Colonic mucosa (tissue), 4 donors: ENCODE measurements around the gene TENM4. TPM values are rescaled to one million over a fixed set of nuclear protein-coding genes. Genes with fewer than 3 reads are reported as not detected.

ENCODE experiments used
- DNase-seq: peaks from one replicate; pipeline ENCODE4 v3.0.0-alpha.2; 2020
- H3K27ac ChIP-seq: fragments of 200-600 bp; one replicate; pipeline ENCODE4 v1.8.0; 2021
- H3K27me3 ChIP-seq: fragments of 200-600 bp; one replicate; pipeline ENCODE4 v1.8.0; 2021
- H3K36me3 ChIP-seq: fragments of 200-600 bp; one replicate; pipeline ENCODE4 v1.8.0; 2021
- H3K4me1 ChIP-seq: fragments of 200-600 bp; one replicate; pipeline ENCODE4 v1.8.0; 2021; ENCODE audit warnings: mild to moderate bottlenecking
- H3K4me3 ChIP-seq: fragments of 200-600 bp; one replicate; pipeline ENCODE4 v1.8.0; 2021
- H3K9ac ChIP-seq, 2 donors: one replicate each; pipeline ENCODE4 v1.7.0; 2013; ENCODE audit warnings: control low read depth in 2 of 2, low read depth in 2 of 2, low read length in 2 of 2
- H3K9me3 ChIP-seq: fragments of 200-600 bp; one replicate; pipeline ENCODE4 v1.8.0; 2021
- intact Hi-C: fragments of 100-400 bp; cut with DNase I; formaldehyde crosslinking; loops from one replicate; pipeline ENCODE4 v1.14.1; 2022
- total RNA-seq, 2 donors: library from RNA; stranded (reverse); fragmentation: NEBNext Ultra II Directional in 1 of 2; extraction: Animal tissue kit (Norgen Biotek cat#: 25700) in 1 of 2; gene quantifications; one replicate each; pipeline ENCODE4 v1.2.1, GENCODE V29; 2021
- TF ChIP-seq, protein P1 (sequence below): fragments of 200-600 bp; IDR thresholded peaks from one replicate; pipeline ENCODE4 v1.8.0; 2022; ENCODE audit warnings: antibody characterized with exemption, mild to moderate bottlenecking
- donor health status: healthy.
- donor health status: DM: no; HTN: no; CAD: no.
- donor health status: DM: no; HTN: no; CAD: no.

Gene TENM4
- total RNA-seq, 2 donors from 2014 or later = 0.48 to 1.2 TPM

DNA sequence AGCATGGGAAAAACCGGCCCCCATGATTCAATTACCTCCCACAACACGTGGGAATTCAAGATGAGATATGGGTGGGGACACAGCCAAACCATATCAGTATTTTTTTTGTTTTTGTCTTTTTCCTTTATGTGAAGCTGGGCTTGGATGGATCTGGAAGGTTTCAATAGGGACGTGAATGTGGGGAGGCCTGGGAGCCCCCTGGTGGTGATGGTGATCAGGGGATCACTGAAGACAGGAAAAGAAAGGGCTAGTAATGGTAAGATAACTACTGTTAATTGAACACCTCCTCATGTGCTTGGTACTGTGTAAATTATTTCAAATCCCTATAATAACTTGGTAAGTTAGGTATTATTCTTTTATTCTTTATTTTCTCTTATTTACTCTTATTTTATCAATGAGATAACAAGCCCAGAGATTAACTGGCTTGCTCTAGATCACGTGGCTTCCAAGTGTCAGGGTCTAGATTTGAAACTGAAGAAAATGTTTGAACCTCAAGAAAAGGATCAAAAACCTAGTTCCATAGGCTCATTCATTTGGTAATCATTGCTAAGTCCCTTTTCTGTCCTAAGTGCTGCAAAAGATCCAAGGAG, 364.2 kb downstream of the TENM4 start:
- no peak overlapping the region for H3K27ac ChIP-seq
- no peaks in the 10 kb centered on the region for H3K27me3 ChIP-seq
- DNase-seq = peak; percentile 42
- H3K4me3 ChIP-seq = no peak overlapping the region
- intact Hi-C loops = loop anchor here (1.0 kb wide), 1 partner anchor 431 kb away; no protein-coding TSS in a partner anchor
- no peaks in the 10 kb centered on the region for H3K36me3 ChIP-seq
- no peaks in the 10 kb centered on the region for H3K4me1 ChIP-seq
- no peaks in the 10 kb centered on the region for H3K9me3 ChIP-seq
- H3K9ac ChIP-seq = no peak overlapping the region
- TF ChIP-seq, protein P1, sequence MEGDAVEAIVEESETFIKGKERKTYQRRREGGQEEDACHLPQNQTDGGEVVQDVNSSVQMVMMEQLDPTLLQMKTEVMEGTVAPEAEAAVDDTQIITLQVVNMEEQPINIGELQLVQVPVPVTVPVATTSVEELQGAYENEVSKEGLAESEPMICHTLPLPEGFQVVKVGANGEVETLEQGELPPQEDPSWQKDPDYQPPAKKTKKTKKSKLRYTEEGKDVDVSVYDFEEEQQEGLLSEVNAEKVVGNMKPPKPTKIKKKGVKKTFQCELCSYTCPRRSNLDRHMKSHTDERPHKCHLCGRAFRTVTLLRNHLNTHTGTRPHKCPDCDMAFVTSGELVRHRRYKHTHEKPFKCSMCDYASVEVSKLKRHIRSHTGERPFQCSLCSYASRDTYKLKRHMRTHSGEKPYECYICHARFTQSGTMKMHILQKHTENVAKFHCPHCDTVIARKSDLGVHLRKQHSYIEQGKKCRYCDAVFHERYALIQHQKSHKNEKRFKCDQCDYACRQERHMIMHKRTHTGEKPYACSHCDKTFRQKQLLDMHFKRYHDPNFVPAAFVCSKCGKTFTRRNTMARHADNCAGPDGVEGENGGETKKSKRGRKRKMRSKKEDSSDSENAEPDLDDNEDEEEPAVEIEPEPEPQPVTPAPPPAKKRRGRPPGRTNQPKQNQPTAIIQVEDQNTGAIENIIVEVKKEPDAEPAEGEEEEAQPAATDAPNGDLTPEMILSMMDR = peak; percentile 54

DNA sequence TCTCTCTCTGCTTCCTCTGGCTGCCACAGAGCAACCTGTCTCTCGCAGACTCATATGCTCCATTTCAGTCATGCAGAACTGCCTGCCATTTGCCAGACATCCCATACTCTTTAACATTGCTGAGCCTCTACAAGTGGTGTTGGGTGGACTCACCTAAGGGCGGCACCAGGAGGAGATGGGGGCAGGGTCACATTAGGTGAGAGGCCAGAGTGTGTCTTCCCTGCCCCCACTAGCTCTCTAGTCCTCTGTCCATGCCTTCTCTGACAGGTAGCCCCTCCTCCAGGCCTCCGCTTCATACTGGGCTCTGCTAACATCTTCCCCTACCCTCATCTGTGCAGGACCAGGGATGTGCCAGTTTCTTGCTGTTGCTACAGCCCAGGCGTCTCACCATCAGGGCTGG, 366.3 kb downstream of the TENM4 start:
- Histone ChIP-seq H3K9me3 (no peaks in the 10 kb centered on the region), H3K4me3 (no peak overlapping the region), H3K27me3 (no peaks in the 10 kb centered on the region), H3K9ac (no peak overlapping the region), H3K27ac (no peak overlapping the region), H3K36me3 (no peaks in the 10 kb centered on the region), H3K4me1 (no peaks in the 10 kb centered on the region)
- intact Hi-C loops = no loop called here
- no peak for DNase-seq
- TF ChIP-seq, protein P1 = no peak

DNA sequence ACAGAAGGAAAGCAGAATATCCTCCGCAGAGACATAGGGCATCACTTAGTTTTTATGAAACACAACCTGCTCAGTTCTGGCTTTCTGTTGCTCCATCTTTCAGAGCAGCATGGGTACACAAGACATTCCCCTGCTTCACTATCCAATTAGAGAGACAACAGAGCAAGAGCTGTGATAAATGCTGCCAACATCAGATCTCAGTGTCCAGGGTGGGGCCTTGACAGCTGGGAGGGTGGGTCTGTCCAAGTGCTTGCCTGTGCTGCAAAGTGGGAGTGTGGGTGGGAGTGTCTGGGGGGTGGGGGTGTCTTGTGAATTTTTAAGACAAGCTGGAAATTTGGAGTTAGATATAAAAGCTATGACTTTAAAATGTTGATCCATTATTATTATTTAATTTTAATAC, 369.6 kb downstream of the TENM4 start:
- TF ChIP-seq, protein P1 = no peak

DNA sequence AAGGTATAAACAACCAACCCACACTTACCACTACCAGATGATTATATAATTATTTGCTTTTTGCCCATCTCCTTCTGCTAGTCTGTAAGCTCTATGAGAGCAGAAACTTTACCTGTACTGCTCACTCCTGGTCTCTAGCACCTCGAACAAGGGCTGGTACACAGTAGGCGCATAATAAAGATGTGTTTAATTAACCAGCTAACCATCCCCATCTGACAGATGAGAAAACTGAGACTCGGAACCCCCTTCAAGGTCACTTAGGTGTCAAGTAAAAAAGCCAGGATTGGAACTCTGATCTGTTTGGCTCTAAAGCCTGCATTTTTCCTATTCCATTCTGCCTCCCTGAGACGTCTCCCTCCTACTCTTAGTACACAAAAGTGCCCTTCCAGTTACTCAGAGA, 370.3 kb downstream of the TENM4 start:
- H3K9me3 ChIP-seq = no peaks in the 10 kb centered on the region
- DNase-seq = no peak
- H3K4me3 ChIP-seq = no peak overlapping the region
- intact Hi-C loops = no loop called here
- TF ChIP-seq, protein P1 = no peak
- H3K27me3 ChIP-seq = no peaks in the 10 kb centered on the region
- H3K27ac ChIP-seq = no peak overlapping the region
- no peak overlapping the region for H3K9ac ChIP-seq
- H3K36me3 ChIP-seq = no peaks in the 10 kb centered on the region
- no peaks in the 10 kb centered on the region for H3K4me1 ChIP-seq

More for the DNA sequence above, 369.6 kb downstream of the TENM4 start:
- Histone ChIP-seq H3K9ac (no peak overlapping the region), H3K4me3 (no peak overlapping the region), H3K27ac (no peak overlapping the region), H3K27me3 (no peaks in the 10 kb centered on the region), H3K36me3 (no peaks in the 10 kb centered on the region), H3K9me3 (no peaks in the 10 kb centered on the region), H3K4me1 (no peaks in the 10 kb centered on the region)
- intact Hi-C loops = no loop called here
- DNase-seq = no peak

DNA sequence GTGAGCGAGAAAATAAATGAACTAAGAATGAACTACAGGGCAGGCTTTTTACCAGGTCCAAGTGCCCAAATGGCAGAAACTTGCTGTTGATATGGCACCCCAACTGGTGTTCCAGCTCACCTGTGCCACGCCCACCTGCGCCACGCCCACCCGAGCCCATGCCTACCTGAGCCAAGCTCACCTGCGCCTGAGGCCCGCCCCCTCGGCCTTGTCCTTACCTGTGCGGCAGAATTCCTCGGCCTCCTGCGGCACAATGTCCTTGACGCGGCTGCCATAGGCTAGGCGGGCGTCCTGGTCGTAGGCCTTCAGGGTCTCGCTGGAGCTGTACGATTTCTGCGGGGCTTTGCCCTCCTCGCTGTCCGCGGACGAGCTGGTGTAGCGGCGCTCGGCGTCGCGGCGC, 371.3 kb downstream of the TENM4 start:
- Histone ChIP-seq H3K36me3 (no peaks in the 10 kb centered on the region), H3K9me3 (no peaks in the 10 kb centered on the region), H3K4me3 (no peak overlapping the region), H3K4me1 (no peaks in the 10 kb centered on the region), H3K27ac (no peak overlapping the region), H3K9ac (no peak overlapping the region), H3K27me3 (no peaks in the 10 kb centered on the region)
- DNase-seq = no peak
- intact Hi-C loops = no loop called here
- TF ChIP-seq, protein P1 = no peak
